Measurements from ENCODE around the gene SPATA13.

The SPATA13 gene

DNA sequence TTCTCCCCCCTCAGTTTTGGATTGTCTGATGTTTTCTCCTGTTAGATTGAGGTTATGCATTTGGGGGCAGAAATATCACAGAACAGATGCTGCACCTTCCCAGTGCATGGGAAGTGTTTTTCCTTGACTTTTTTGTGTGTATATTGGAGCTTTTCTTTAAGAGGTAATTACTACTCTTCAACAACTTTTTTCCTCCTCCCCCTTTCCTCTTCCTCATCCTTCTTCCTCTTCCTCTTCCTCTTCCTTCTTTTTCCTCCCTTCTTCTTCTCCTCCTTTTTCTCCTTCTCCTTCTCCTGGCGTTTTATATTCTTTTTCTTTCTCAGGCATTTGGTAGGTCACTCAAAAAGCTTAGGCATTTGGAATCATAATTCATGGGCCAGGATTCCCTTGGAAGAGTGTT is 18.1 kb upstream of the SPATA13 start:
- no peak for DNase-seq

DNA sequence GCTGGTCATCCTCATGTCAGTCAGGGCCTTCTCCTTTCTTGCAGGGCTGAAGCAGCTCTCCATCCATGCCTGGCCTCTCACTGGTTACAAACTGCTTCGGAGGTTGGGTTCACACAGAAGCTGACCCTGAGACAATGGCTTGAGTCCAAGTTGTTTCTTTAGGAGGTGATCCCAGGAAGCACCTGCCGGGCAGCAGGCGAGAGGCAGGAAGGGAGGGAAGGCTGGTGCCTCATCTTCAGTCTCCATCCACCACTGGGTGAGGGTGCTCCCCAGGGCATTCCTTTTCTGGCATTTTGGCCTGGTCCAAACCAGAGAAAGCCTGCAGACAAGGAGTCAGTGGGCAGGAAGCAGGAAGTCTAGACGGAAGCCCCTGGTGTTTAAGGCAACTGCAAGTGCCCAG is 17.6 kb upstream of the SPATA13 start:
- DNase-seq = no peak

DNA sequence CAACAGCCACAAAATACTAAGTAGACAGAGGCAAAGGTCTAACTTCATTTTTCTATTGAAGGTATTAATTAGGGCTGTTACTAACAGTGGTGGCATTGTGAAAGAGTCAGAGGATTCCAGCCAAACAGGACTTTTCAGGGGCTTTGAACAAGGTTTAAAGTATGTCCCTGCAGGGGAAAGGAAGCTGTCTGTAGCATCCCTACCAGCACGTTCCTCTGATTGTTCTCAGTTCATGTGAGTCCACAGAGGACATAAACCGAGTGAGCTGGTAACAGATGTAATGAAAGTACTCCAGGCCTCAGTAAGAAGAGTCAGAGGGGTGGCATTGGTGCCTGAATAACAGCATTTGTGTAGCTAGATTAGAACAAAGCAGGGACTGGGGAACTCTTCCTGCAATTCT is 15.3 kb upstream of the SPATA13 start:
- no peak for DNase-seq

DNA sequence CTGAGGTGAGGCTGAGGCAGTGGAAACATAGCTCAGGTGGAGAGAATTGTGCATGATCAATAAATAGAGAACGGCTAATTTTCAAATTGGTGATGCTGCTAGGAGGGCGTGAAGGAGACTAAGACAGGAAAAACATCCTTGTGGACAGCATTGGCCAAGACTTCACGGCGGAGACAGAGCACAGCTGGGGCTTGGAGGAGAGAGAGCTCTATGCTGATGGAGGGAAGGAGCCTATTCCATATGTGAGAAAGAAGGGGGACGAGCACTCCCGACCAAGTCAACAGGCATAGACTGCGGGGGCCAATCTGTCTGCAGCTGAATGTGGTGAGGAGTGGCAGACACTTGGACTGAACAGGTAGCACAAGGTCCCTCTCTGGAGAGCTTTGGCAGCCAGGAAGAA is 14.8 kb upstream of the SPATA13 start:
- no peak for DNase-seq

DNA sequence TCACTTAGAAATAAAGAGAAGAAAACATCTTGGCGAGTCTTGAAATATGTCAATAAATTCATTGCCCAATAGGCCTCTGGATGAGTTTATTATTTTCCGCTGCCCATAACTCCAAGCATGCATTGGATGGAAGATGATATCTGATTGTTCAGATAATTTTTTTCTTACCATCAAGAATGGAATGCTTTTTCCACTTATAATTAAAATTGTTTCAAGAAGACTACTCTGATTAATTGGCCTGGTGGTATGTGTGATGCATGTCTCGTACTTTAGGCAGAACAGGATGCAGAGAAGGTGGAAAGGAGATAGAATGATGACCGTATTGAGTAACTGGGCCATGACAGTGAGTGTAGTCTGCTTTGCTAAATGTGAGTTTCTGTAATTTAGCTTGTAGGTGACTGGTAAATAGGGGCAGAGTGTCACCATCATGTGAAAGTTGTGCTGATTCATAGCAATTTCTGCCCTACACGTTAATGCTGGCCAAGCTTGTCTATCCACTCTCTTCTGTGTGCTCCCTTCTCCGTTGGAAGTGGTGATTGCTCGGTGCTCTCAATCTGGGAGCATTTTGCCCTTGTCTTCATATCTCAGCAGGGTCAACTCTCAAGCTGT is 13.5 kb upstream of the SPATA13 start:
- no peak for DNase-seq

DNA sequence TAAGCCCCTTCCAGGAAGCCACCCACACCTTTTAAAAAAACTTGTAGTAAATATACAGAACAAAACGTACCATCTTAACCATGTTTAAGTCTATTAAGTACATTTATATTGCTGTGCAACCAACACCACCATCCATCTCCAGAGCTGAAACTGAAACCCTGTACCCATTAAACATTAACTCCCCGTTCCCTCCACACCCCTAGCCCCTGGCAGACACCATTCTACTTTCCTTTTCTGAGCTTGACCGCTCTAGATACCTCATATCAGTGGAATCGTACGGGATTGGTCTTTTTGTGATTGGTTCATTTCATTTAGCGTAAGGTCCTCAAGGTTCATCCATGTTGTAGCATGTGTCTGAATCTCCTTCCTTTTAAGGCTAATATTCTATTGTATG is 13.0 kb upstream of the SPATA13 start:
- DNase-seq = no peak

DNA sequence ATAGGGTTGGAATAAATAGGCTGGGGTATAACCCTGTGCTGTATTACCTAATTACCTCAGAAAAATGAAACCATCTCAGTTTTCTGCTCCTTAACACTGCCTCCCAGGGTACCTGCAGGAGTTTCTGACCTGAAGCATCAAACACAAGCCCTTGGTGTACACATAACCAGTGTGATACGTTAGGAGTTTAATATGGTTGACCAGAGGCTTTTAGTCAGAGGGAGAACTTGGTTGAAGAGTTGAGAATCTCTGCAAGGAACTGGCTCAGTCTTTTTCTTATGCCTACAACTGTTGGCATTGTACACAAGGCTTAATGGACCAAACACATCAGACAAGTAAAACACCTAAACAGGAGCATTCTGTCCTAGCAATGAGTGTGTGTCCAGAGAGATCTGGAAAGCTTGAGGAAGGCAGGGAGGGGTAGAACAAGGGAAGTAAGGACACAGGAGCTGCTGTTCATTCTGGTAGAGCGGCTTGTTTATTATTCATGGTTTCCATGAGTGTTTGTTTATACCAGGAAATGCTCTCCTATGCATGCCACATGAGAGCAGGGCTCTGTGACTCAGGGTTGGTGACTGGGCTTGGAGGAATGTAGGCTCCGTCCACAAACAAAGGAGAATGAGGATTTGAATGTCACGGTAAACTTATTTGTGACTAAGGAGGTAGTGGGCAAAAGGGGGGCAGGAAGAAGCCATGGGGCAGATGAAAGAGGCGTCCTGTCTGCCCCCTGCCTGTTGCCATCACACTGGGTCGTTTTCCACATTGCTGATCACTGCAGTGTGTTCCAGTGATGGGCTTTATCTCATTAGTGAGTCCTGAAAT is 11.9 kb upstream of the SPATA13 start:
- no peak for DNase-seq

DNA sequence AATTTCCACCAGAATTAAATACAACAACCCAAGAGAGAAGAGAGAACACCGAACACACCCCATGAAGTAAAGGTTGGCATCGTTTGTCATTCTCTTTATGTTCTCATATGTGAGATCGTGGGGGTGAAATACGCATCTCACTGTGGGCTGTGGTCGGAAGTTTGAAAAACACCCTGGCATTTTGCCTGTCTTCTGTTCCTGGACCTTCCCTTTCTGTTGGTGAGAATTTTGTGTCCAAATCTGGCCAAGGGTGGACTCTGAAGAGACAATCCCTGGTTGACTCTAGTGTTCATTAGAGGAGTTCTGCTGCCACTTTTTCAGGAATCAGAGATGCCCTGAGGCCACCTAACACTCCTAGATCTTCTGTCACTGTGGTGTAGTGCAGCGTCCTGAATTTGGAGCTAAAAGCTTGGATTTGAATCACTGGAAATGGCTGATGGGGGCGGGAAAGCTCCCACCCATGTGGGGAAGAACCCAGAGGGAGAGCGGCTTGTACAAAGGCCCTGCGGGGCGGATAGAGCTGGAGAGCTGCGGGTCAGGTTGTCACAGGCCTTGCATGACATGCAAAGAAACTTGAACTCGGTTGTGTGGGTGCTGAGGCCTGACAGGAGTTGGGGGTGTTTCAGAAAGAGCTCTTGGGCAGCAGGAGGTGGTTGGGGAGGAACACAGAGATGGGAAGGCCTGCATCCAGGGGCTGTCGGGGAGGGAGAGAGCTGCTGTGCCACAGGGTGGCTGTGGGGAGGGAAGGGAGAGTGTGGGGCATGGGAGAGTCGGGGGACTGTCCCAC is 11.1 kb upstream of the SPATA13 start:
- DNase-seq = no peak

DNA sequence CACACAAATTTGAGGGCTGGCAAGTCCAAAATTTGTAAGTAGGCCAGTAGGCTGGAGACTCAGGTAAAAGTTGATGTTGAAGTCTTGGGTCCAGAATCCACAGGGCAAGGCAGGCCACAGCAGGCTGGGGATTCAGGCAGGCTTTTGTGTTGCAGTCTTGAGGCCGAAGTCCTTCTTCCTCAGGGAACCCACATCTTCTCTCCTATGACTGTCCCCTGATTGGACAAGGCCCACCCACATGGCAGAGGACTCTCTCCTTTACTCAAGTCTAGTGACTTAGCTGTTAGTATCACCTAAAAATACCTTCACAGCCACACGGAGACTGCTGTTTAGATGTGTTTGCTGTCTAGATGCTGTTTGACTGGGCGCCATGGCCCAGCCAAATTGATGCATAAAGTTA is 9.9 kb upstream of the SPATA13 start:
- DNase-seq = no peak

DNA sequence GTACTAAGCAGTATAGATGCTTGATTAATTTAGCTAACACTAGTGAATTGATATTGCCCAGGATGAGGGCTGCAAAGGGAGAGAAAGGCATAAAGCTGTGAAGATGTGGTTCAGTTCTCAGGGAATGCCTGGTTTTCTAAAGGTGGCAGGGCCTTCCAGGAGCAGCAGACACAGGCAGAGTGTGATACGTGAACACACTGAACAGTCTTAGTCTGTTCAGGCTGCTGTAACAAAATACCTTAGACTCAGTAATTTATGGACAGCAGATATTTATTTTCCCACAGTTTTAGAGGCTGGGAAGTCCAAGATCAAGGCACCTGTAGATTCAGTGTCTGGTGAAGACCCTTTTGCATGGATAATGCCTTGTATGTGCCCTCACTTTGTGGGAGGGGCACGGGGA is 8.7 kb upstream of the SPATA13 start:
- no peak for DNase-seq

DNA sequence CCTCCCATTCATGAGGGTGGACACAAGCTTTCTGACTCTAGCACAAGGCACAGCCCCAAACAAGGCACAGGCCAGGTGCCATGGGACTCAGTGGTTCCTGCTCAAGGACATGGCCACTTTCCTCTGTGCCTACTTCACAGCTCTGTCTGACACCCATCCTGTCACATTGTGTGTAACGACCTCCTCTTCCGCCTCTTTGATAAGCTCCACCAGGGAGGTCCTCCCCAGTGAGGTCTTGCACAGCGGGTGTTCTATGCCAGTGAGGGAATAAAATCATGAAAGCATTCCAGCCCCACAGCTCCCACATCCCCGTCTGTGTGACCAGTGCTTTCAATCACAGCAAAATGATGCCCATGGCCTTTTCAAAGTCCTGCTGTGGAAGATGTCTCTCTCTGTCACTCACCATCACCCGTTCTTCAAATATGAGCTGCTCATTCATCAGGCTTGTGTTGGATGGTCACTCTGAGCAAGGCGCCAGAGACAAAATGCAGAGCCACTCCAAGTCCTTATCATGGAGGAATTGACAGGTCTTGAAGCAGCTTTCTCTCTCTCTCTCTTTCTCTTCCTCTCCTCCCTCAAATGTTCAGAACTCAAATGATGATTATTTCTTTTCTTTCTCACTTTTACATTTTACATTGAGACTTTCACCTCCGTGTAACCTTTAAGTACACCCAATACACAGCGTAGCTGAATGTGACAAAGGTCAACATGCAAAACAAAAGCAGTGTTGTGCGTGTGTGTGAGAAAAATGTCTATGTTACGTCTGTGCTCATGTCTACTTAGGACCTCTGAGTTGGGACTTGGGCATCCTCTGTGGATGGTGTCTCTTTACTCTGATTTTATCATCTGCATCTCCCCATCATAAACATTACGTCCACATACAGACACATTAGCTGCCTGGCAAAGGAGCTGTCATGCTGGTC is 8.0 kb upstream of the SPATA13 start:
- no peak for DNase-seq

DNA sequence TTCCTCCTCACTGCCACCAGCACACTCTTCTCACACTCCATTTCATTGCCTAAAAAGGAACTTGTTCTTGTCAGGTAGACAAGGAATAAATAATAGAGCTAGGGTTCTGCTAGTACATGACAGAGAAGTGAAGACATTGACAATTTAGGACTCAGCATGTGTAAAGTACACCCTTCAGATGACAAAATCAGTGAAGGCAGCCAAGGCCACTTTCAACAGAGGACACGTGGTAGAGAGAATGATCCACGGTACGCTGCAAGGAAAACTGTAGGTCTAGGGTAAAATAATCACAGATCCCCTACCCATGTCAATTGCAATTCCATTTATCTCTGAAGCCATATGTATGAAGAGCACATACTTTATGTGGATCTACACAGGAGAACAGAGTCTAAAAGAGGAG is 7.2 kb upstream of the SPATA13 start:
- no peak for DNase-seq

DNA sequence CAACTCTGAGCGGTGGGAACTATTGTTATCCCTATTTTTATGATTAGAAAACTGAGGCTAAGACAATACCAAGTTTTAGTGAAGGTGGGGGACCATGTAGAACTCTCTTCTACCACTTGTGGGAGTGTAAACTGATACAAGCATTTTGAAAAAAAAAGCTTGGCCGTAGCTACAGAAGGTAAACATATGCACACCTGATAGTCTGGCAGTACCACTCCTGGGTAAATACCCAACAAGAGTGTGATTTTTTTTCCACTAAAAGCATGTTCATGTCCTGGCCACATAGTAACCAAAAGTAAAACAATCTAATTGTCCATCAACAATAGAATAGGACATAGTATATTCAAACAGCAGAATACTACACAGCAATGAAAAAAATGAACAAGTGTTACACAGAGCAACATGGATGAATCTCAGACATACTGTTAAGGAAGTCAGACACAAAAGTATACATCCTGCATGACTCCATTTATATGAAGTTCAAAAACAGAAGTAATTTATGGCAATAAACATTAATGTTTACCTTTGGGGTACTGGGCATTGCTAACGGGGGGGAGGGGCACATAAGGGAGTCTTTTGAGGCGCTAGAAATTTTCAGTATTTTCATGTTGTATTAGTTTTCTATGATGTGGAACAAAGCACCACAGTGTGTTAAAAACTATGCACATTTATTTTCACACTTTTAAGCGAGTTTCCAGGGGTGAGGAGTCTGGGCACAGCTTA is 6.4 kb upstream of the SPATA13 start:
- DNase-seq = no peak

DNA sequence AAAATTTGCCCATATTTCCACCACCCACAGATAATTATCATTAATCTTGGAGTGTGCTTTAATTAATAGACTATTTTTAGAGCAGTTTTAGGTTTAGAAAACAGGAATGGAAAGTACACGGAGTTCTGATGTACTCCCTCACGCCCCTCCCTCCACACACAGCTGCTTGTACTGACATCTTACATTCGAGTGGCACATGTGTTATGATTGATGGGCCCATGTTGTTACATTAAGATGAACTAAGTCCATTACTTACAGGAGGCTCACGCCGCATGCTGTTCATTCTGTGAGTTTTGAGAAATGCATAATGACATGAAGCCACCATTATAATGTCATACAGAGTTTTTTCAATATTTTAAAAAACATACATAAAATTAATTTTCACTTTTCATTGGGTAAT is 1.2 kb upstream of the SPATA13 start:
- DNase-seq = no peak

DNA sequence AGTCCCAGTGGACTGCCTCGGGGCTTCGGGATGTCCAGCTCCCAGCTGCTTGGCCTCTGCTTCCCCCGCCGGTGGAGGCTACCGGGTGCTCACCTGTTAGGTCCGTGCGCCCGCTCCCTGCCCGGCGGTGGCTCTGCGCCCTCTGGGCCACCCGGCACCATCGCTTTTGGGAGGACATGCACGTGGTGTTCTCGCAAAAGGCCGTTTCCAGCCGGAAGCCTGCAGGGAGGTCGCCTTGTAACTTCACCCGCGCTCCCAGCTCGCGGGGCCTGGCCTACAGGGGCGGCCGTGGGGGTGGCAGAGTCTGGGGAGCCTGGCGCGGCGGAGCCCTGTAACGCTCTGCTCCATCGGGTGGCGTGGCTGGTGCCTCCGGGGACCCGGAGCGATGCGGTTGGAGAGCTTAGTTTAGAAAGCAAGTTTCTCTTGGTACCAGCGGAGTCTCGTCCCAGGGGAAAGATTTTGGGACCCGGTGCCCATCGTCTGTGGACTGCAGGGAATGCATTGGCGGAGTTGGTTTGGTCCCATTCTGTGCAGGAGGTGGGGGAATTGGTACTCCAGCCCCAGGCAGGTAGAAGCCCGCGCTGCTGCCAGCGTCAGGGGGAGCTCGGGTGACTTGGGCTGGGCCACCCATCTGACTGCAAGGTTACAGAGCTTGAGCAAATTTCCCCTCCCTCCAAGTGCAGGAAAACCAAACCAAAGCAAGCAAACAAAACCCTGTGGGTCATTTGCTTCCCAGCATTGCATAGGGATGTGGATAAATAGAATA is 673 bp downstream of the SPATA13 start:
- peak in 1 of 2 donors; percentile 35 for DNase-seq

DNA sequence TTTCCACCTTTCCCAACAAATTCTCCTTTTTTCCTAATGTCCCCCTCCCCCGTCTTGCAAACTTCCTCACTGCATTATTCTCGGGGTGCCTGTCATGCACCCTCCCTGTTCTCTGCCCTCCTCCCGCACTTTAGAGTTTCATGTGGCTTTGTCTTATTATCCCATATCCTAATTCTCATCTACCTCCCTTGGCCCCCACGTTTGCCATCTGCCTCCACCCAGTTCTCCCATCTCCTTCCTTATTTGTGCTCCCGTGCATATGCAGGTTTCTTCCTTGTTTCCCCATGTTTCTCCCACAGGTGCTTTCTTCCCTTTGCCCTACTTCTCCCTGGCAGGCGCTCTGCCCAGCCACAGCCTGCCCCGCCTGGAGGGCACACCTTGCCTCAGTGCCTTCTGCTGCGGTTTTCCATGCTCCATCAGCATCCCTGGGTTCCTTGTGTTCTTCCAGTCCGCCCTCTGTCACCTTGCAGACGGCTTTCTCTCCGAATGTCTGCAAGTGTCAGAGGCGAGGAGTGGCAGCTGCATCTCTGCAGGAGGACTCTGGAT is 1.5 kb downstream of the SPATA13 start:
- DNase-seq = no peak

DNA sequence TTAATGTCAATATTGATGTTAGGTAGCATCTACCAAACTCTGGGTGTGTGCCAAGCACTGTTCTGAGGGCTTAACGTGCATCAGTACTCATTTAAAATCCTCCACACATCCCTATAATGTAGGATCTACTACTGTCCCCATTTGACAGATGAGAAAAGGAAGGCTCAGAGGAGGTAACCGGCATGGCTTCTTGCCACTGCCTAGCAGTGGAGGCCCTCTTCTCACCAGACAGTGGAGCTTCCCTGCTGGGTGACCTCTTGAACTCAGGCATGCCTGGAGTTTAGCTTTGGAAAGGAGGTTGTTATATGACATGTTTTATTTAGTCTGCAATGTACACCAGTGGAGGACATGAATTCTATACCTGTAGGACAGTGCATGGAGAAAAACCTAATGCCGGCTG is 2.1 kb downstream of the SPATA13 start:
- DNase-seq = no peak

DNA sequence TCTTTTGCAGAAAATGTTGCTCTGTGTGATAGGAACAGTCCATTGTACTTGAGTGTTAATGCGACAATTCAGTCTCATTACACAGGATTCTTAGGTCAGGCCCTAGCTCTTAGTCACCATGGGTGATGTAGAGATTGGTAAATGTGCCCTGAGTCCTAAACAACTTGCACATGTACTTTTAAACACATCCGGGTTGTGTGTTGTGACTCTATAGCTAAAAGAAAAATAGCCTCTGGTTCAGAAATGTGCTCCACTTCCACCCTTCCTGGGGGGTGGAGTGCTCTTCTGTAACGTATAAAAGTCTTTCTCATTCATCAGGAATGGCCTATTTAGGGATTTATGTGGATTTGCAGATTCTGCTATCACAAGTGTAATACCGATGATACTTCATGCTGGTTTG is 5.2 kb downstream of the SPATA13 start:
- no peak for DNase-seq

DNA sequence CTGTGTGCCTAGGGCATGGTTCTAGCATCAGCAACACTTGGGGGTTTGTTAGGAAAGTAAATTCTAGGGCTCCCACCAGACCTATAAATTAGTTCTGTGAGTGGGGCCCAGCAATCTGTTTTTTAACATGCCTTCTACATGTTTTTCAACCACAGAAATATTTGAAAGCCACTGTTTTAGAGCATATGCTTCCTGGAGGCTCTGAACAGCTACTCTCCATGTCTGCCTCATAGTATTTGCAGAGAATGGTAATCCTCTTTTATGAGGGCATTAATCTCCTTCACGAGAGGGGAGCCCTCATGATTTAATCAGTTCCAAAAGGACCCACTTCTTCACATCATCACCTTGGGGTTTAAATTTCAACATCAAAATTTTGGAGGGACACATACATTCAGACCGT is 6.0 kb downstream of the SPATA13 start:
- no peak for DNase-seq

DNA sequence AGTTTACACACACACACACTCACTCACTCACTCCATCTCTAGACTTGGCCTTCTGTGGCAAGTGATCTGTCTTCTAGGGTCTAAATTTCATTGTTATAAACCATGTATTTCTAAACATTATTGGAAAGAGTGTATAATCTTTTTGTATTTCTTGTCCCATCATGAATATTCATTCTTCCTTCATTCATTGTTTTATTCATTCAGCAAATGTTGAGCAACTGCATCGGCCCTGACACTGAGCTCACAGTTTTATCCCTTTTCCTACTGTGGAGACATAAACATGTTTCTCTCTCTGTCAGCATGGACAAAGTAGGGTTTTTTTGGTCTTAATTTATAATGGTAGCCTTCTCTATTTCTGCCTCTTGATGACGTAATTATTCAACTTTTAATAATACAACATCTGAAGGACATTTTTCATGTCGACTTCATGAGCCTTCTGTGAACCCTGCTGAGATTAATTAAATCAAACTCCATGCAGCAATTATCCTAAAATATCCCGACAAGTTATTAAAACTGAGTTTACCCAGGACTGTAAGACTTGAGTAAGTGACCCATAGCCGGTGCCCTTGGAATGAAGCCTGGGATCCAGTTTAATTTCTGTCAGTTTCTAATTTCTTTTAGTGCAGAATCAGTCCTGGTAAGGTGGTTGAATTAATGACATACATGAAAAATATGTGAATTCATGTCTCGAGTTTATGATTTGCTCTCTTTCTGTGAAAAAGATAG is 7.3 kb downstream of the SPATA13 start:
- no peak for DNase-seq

DNA sequence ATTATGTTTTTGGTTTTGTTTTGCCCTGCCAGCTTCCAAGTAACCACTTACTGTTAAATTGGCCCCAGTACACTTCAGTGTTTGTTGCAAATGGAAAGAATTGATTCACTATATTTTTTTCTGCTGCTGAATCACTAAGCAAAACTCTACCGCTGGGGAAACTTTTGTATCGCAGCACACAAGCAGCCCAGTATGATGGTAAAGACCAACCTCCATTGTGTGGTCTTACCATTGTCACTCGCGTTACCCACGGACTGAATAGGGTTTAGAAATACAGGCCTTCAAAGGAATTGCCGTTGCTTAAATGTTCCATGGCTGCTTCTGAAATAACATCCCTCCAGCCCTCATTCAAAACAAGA is 7.9 kb downstream of the SPATA13 start:
- no peak for DNase-seq

Data from CD4-positive, alpha-beta T cell treated with Interleukin-4 for 1 hour (primary cell).